Measurements from ENCODE around the gene OSBPL6.

DNA sequence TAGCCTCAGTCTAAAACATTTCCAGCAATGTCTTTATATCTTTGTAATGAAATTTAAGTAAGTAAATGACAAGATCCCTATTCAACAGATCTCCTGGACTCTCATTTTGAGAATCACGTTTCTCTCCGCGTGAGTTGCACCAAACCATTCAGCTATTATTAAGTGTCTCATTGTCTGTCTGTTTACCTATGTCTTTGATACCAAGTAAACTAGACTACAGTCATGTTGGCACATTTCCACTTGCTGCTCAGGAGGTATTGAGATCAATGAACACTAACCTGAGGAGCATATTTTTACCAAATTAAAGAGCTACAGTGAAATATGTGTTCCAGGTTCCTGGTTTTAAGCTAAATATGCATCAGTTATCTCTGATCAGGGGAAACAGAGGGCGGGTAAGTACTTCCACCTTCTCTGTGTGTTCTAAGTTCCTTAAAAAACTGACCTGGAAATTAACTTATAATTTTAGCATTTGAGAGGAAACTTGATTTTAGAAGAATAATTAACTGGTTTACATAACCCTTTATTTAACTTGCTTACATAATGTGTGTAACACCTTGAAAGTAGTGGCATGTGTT, 125.8 kb downstream of the OSBPL6 start:
- TF ChIP-seq, protein P1, sequence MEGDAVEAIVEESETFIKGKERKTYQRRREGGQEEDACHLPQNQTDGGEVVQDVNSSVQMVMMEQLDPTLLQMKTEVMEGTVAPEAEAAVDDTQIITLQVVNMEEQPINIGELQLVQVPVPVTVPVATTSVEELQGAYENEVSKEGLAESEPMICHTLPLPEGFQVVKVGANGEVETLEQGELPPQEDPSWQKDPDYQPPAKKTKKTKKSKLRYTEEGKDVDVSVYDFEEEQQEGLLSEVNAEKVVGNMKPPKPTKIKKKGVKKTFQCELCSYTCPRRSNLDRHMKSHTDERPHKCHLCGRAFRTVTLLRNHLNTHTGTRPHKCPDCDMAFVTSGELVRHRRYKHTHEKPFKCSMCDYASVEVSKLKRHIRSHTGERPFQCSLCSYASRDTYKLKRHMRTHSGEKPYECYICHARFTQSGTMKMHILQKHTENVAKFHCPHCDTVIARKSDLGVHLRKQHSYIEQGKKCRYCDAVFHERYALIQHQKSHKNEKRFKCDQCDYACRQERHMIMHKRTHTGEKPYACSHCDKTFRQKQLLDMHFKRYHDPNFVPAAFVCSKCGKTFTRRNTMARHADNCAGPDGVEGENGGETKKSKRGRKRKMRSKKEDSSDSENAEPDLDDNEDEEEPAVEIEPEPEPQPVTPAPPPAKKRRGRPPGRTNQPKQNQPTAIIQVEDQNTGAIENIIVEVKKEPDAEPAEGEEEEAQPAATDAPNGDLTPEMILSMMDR (IDR thresholded peaks at IDR 0.05; ENCODE audit: low read depth, low read length): no peak
- TF ChIP-seq POLR2A (IDR thresholded peaks at IDR 0.05; ENCODE audit: extremely low read depth, insufficient read length) (no peak), MYC (IDR thresholded peaks at IDR 0.05; ENCODE audit: low read depth, low read length) (no peak)
- TF ChIP-seq, protein P2, sequence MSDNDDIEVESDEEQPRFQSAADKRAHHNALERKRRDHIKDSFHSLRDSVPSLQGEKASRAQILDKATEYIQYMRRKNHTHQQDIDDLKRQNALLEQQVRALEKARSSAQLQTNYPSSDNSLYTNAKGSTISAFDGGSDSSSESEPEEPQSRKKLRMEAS (IDR thresholded peaks at IDR 0.05; ENCODE audit: low read depth, low read length): no peak

Measured in NB4 (cell line).